Peyer's patch (tissue), 4 donors: ENCODE measurements around the gene TBATA.

Experiments used
- CTCF ChIP-seq, 6 experiments: fragments of 450-650 bp in 4 of 6; fragments of 200-600 bp in 2 of 6; sonication (generic) in 1 of 6; IDR thresholded peaks; one replicate each; pipeline ENCODE4 v1.5.1; 2017 to 2019; ENCODE audit warnings: antibody characterized with exemption in 6 of 6, mild to moderate bottlenecking in 3 of 6, moderate library complexity in 1 of 6
- POLR2A ChIP-seq, 2 donors: fragments of 450-650 bp; IDR thresholded peaks; one replicate each; pipeline ENCODE4 v1.5.1; 2017; ENCODE audit warnings: antibody characterized with exemption in 2 of 2, mild to moderate bottlenecking in 2 of 2, moderate library complexity in 2 of 2

DNA sequence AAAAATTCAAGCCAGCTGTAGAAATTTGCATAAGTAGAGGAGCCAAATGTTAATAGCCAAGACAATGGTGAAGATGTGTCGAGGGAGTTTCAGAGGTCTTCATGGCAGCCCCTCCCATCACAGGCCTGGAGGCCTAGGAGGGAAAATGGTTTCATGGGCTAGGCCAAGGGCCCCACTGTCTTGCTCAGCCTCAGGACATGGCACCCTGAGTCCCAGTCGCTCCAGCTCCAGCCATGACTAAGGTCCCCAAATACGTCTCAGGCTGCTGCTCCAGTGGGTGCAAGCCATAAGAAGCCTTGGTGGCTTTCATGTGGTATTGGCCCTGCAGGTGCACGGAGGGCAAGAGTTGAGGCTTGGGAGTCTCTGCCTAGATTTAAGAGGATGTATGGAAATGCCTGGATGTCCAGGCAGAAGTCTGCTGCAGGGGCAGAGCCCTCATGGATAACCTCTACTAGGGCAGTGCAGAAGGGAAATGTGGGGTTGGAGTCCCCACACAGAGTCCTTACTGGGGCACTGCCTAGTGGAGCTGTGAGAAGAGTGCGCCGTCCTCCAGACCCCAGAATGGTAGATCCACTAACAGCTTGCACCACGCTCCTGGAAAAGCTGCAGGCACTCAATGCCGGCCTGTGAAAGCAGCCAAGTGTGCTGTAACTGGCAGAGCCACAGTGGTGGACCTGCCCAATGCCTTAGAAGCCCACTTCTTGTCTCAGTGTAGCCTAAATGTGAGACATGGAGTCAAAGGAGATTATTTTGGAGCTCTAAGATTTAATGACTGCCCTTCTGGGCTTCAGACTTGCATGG, 19.2 kb downstream of the TBATA start:
- no peak for TF ChIP-seq CTCF (IDR thresholded peaks at IDR 0.05)
- TF ChIP-seq POLR2A (IDR thresholded peaks at IDR 0.05): no peak
